T follicular helper cell (primary cell): ENCODE data around the gene KREMEN2.

Experiments
- DNase-seq: peaks from one replicate; pipeline ENCODE4 v3.0.0-alpha.2; 2020; ENCODE audit warnings: low read depth

The KREMEN2 gene

GRCh38 chr16:3004781-3005284 is 40.8 kb downstream of the KREMEN2 start:
- no peak for DNase-seq

- no peak for DNase-seq
Observed at GRCh38 chr16:3007059-3007956, 43.2 kb downstream of the KREMEN2 start.

- no peak for DNase-seq
Observed at GRCh38 chr16:3007957-3008689, 44.0 kb downstream of the KREMEN2 start.

GRCh38 chr16:3008690-3009037 is 44.6 kb downstream of the KREMEN2 start:
- DNase-seq: no peak

- DNase-seq: no peak
Observed at GRCh38 chr16:3009568-3010390, 45.7 kb downstream of the KREMEN2 start.

GRCh38 chr16:3010510-3010909 is 46.4 kb downstream of the KREMEN2 start:
- no peak for DNase-seq

GRCh38 chr16:3012246-3012645 is 48.2 kb downstream of the KREMEN2 start:
- DNase-seq: no peak

- no peak for DNase-seq
Observed at GRCh38 chr16:3012828-3013420, 48.8 kb downstream of the KREMEN2 start, which contains the start of gene CLDN9. CLDN9 (plus strand) TSS chr16:3012923; CDS start chr16:3013363, 440 bp downstream.

GRCh38 chr16:3013491-3013951 is 49.4 kb downstream of the KREMEN2 start:
- no peak for DNase-seq

GRCh38 chr16:3013998-3014690 is 50.1 kb downstream of the KREMEN2 start:
- no peak for DNase-seq

GRCh38 chr16:3014971-3015370 is 50.9 kb downstream of the KREMEN2 start:
- DNase-seq: no peak

GRCh38 chr16:3015865-3016521 is 51.9 kb downstream of the KREMEN2 start:
- DNase-seq: no peak

GRCh38 chr16:3017344-3017743 is 53.3 kb downstream of the KREMEN2 start:
- DNase-seq: no peak
